IgD-negative memory B cell (primary cell): ENCODE results near the gene ICAM3. TPM values are rescaled to one million over a fixed set of nuclear protein-coding genes. Genes with fewer than 3 reads are reported as not detected.
"Not testable (repeated sequence)": the region's sequence is repeated elsewhere in the genome, so short reads cannot be mapped to it uniquely, and the experiment has no call there.

Experiments used
- H3K27ac Mint-ChIP-seq, 3 donors: one replicate each; pipeline ENCODE4 v1.8.0; 2020 to 2022; ENCODE audit warnings: mild to moderate bottlenecking in 3 of 3, mixed read lengths in 3 of 3, moderate library complexity in 1 of 3
- H3K27me3 Mint-ChIP-seq: one replicate; pipeline ENCODE4 v1.8.0; 2021; ENCODE audit warnings: mixed read lengths
- H3K36me3 Mint-ChIP-seq: one replicate; pipeline ENCODE4 v1.8.0; 2020; ENCODE audit warnings: mild to moderate bottlenecking, mixed read lengths
- H3K4me1 Mint-ChIP-seq, 3 donors: one replicate each; pipeline ENCODE4 v1.8.0; 2020 to 2022; ENCODE audit warnings: mixed read lengths in 3 of 3, mild to moderate bottlenecking in 1 of 3
- H3K4me3 Mint-ChIP-seq, 4 donors: one replicate each; pipeline ENCODE4 v1.8.0; 2020 to 2022; ENCODE audit warnings: mild to moderate bottlenecking in 4 of 4, mixed read lengths in 4 of 4, moderate library complexity in 3 of 4
- H3K9me3 Mint-ChIP-seq, 3 donors: one replicate each; pipeline ENCODE4 v1.8.0; 2020 to 2021; ENCODE audit warnings: mixed read lengths in 3 of 3, mild to moderate bottlenecking in 1 of 3
- polyA plus RNA-seq: library from polyadenylated mRNA; unstranded; fragments of 300-500 nt; fragmentation: Illumina TruSeq; gene quantifications from one replicate; pipeline ENCODE4 v1.2.3, GENCODE V29; 2021

Gene ICAM3, protein sequence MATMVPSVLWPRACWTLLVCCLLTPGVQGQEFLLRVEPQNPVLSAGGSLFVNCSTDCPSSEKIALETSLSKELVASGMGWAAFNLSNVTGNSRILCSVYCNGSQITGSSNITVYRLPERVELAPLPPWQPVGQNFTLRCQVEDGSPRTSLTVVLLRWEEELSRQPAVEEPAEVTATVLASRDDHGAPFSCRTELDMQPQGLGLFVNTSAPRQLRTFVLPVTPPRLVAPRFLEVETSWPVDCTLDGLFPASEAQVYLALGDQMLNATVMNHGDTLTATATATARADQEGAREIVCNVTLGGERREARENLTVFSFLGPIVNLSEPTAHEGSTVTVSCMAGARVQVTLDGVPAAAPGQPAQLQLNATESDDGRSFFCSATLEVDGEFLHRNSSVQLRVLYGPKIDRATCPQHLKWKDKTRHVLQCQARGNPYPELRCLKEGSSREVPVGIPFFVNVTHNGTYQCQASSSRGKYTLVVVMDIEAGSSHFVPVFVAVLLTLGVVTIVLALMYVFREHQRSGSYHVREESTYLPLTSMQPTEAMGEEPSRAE
- polyA plus RNA-seq: 230 TPM

DNA sequence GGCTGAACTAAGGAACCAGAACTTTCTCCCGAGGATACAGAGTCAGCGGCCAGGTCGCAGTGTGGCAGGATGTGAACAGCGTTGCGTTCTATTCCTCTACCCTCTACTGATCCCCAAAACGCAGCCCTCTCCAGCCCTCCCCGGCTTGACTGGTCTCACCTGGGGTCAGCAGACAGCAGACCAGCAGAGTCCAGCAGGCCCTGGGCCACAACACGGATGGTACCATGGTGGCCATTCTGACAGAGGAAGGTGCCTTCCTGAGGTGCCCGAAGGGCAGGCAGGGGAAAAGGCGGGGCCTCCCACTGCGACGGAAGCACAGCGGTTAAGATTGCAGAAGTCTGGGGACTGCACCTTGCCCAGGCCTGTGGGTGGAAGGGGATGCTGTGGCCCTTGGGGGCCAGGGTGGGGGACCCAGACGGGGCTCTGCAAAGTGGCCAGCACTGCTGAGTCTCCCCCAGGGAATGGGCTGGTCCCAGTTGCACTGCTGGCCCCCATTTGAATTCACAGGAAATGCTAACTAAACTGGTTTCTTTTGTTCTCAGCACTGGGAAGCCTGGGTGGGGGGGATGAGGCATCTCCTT is at the start of gene ICAM3:
Gene ICAM3, minus strand, starts transcription at position 245 of the 581 bp plus-strand sequence. Its CDS starts 10 bp downstream, at position 235.
- Mint-ChIP-seq H3K9me3 (no peaks in the 10 kb centered on the region), H3K27ac (peak within 1 kb of the TSS; percentile 77 to 97 (median 92)), H3K4me3 (peak within 1 kb of the TSS; percentile 95 to 99 (median 96)), H3K36me3 (no peaks in the 10 kb centered on the region), H3K27me3 (no peaks in the 10 kb centered on the region), H3K4me1 (peaks cover 11 to 18% (median 18%) of the 10 kb centered on the region in 3 donors)

DNA sequence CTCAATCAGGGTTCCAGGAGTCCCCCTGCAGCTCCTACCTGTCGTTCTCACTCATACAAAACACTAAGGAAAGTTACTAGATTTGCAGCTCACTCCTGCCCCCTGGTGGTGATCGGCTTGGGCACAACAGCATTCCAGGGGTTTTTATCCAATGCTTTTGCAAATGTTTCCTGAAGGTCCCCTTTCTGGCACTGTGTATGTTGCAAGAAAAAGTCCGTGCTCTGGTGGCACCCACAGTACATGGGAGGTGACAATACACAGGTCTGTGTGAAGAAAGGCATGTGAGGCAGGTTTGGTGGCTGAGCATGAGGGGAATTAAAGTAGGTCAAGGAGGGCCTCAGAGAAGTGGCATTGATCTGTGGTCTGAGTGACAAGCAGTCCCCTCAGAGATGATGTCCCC is 49.5 kb upstream of the ICAM3 start:
- Mint-ChIP-seq H3K4me3 (peak overlapping the region in 1 of 4 donors; percentile 21), H3K36me3 (peaks cover 3% of the 10 kb centered on the region), H3K9me3 (no peaks in the 10 kb centered on the region), H3K27ac (peak overlapping the region; percentile 32 to 83 (median 68)), H3K27me3 (no peaks in the 10 kb centered on the region), H3K4me1 (peaks cover 0 to 5% (median 4%) of the 10 kb centered on the region in 3 donors)

DNA sequence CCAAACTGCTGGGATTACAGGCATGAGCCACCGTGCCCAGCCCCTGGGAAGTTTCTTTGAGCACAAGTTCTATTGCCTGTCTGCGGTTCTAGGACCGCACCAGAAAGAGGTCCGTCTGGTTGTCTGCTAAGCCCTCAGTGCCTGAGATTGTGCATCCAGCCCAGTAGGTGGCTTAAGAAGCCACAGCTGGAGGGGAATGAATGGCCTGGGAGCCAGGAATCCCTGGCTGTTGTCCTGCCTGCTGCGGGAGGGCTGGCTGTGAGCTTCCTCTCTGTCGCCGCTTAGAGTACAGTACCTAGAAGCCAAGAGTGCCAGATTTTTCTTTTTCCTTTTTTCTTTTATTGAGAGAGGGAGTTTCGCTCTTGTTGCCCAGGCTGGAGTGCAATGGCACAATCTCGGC is 45.2 kb upstream of the ICAM3 start:
- Mint-ChIP-seq H3K4me3 (no peak overlapping the region), H3K36me3 (peaks cover 2% of the 10 kb centered on the region), H3K9me3 (no peaks in the 10 kb centered on the region), H3K4me1 (peaks cover 11 to 15% (median 15%) of the 10 kb centered on the region in 3 donors), H3K27me3 (no peaks in the 10 kb centered on the region), H3K27ac (peak overlapping the region in 2 of 3 donors; percentile 68 to 74)

DNA sequence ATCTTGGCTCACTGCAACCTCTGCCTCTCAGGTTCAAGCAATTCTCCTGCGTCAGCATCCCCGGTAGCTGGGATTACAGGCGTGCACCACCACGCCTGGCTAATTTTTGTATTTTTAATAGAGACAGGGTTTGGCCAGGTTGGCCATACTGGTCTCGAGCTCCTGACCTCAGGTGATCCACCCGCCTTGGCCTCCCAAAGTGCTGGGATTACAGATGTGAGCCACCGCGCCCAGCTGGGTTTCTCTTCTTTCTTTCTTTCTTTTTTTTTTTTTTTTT is 43.7 kb upstream of the ICAM3 start:
- not testable (repeated sequence) for H3K27ac Mint-ChIP-seq

DNA sequence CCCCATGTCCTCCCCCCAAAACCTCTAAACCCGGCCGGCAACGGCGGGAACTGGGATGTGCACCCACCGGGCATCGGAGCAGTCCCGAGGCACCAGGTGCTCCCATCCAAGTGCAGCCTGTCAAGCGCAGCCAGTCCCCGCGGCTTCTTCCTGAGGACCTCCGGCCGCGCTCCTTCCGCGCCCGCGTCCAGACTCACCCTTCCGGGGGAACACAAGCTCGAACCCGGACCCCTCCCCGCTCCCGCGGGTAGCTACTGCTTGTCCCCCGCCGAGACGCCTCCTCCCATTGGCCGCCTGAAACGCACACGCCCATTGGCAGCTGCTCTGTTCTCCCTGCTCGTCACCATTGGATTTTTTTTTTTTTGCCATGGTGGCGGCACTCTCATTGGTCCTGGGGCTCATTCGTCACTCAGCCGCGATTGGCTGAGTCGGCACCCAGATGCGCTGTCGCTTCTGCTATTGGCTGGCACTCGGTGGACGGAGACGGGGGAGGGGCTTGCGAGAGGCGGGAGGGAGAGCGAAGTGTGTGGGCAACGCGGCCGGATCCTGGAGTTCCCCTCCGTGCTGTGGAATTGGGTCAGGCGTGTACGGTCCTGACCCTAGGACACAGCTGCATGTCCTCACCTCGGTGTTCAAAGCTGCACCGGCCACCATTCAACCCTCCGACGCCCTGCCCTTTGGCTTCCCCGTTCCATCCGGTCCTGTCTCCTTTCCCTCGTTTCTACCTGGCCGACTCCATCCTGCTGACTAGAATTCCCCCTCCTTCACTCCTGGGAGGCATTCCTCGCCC is 41.1 kb upstream of the ICAM3 start, which contains the start of gene TYK2:
Gene TYK2, minus strand, starts transcription at position 260 of the 790 bp plus-strand sequence. CDS start 2,166 bp downstream, outside the sequence.
- no peaks in the 10 kb centered on the region for H3K27me3 Mint-ChIP-seq

More for the DNA sequence above, 43.7 kb upstream of the ICAM3 start:
- not testable (repeated sequence) for H3K9me3 Mint-ChIP-seq, H3K4me3 Mint-ChIP-seq, H3K36me3 Mint-ChIP-seq, H3K27me3 Mint-ChIP-seq
- peaks cover 12 to 14% (median 13%) of the 10 kb centered on the region in 3 donors for H3K4me1 Mint-ChIP-seq

DNA sequence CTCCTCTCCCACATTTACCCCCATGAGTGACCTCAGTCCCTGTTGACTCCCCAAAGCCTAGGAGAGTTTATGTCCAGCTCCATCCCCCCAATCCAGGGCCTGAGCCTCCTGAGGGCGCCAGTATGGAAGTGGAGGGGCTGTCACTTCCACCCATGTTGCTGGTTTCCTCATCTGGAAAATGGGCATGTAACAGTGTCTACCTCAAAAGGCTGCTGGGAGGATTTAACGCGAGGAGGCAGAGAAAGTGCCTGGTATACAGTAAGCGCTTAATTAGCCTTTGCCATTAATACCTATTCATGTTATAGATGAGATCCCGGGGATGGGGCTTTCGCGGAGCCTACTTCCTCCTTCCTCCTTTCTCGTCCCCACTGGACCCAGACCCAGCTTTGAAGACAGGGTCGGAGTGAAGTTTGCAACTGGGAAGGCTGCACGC is 40.5 kb upstream of the ICAM3 start:
- Mint-ChIP-seq H3K4me3 (peak overlapping the region; percentile 90 to 99 (median 98)), H3K9me3 (no peaks in the 10 kb centered on the region), H3K36me3 (peaks cover 3% of the 10 kb centered on the region), H3K27ac (peak overlapping the region; percentile 81 to 98 (median 97)), H3K27me3 (no peaks in the 10 kb centered on the region), H3K4me1 (peaks cover 14 to 16% (median 15%) of the 10 kb centered on the region in 3 donors)

More for the DNA sequence above, 41.1 kb upstream of the ICAM3 start, which contains the start of gene TYK2:
- Mint-ChIP-seq H3K36me3 (peaks cover 2% of the 10 kb centered on the region), H3K9me3 (no peaks in the 10 kb centered on the region), H3K4me1 (peaks cover 12 to 14% (median 13%) of the 10 kb centered on the region in 3 donors), H3K27ac (peak within 1 kb of the TSS; percentile 81 to 98 (median 97)), H3K4me3 (peak within 1 kb of the TSS; percentile 90 to 99 (median 98))

DNA sequence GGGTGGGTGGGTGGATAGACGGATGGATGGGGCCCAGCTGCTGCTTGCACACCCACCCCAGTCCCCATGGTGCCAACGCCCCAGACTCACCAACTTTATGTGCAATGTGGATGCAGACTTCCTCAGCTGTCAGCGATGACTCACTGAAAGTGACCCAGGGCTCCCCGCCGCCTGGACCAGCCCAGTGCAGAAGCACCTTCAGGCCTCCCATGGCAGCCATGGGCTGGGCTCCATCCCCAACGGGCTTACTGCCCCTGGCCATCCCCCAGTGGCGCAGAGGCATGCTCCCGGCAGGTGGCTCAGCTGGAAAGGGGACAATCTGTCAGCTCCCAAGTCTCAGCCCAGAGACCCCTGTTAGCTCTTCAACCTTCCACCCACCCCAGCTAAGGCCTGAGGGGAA is 38.7 kb upstream of the ICAM3 start:
- H3K27me3 Mint-ChIP-seq: no peaks in the 10 kb centered on the region
- H3K9me3 Mint-ChIP-seq: no peaks in the 10 kb centered on the region
- peak overlapping the region in 1 of 4 donors; percentile 57 for H3K4me3 Mint-ChIP-seq
- peaks cover 19 to 23% (median 20%) of the 10 kb centered on the region in 3 donors for H3K4me1 Mint-ChIP-seq
- peak overlapping the region in 1 of 3 donors; percentile 57 for H3K27ac Mint-ChIP-seq
- peaks cover 3% of the 10 kb centered on the region for H3K36me3 Mint-ChIP-seq

DNA sequence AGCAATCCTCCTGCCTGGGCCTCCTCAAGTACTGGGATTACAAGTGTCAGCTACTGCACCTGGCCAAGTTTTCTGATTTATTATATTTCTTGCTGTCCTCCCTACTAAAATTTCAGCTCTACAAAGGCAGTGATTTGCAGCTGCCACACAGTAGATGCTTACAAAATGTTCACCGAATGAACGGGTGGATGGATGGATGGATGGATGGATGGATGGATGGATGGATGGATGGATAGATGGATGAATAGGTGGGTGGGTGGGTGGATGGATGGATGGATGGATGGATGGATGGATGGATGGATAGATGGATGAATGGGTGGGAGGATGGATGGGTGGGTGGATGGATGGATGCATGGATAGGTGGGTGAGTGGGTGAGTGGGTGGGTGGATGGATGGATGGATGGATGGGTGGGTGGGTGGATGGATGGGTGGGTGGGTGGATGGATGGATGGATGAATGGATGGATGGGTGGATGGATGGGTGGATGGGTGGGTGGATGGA is 37.8 kb upstream of the ICAM3 start:
- H3K27me3 Mint-ChIP-seq, H3K27ac Mint-ChIP-seq, H3K36me3 Mint-ChIP-seq, H3K4me3 Mint-ChIP-seq, H3K9me3 Mint-ChIP-seq: not testable (repeated sequence)
- peaks cover 19 to 23% (median 20%) of the 10 kb centered on the region in 3 donors for H3K4me1 Mint-ChIP-seq

DNA sequence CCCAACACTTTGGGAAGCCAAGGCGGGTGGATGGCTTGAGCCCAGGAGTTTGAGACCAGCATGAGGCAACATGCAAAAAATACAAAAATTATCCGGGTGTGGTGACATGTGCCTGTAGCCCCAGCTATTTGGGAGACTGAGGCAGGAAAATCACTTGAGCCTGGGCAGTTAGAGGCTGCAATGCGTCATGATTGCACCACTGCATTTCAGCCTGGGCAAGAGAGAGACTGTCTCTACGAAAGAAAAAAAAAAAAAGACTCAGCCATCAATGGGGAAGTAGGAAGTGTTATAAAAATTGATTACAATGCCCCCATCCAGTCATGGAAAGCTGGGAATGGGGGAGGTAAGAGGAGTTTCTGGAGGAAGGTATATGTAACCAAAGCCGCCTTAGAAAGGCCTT is 35.5 kb upstream of the ICAM3 start:
- H3K36me3 Mint-ChIP-seq: peaks cover 1% of the 10 kb centered on the region

DNA sequence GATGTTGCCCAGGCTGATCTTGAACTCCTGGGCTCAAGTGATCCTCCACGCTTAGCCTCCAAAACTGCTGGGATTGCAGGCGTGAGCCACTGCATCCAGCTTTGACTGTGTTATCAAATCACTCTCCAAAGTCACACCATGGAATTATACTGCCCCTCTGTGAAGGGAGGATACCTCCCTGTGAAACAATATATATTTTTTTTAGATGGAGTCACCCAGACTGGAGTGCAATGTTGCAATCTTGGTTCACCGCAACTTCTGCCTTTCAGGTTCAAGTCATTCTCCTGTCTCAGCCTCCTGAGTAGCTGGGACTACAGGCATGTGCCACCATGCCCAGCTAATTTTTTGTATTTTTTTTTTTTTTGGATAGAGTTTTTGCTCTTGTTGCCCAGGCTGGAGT is 33.3 kb upstream of the ICAM3 start:
- no peak overlapping the region for H3K4me3 Mint-ChIP-seq
- H3K27me3 Mint-ChIP-seq: no peaks in the 10 kb centered on the region
- peaks cover 7 to 9% (median 7%) of the 10 kb centered on the region in 3 donors for H3K4me1 Mint-ChIP-seq
- H3K36me3 Mint-ChIP-seq: peaks cover 1% of the 10 kb centered on the region
- H3K27ac Mint-ChIP-seq: no peak overlapping the region
- H3K9me3 Mint-ChIP-seq: no peaks in the 10 kb centered on the region

More for the DNA sequence above, 35.5 kb upstream of the ICAM3 start:
- Mint-ChIP-seq H3K27ac (no peak overlapping the region), H3K4me1 (peaks cover 11 to 15% (median 12%) of the 10 kb centered on the region in 3 donors), H3K27me3 (no peaks in the 10 kb centered on the region), H3K9me3 (no peaks in the 10 kb centered on the region), H3K4me3 (peak overlapping the region in 2 of 4 donors; percentile 23 to 67)

DNA sequence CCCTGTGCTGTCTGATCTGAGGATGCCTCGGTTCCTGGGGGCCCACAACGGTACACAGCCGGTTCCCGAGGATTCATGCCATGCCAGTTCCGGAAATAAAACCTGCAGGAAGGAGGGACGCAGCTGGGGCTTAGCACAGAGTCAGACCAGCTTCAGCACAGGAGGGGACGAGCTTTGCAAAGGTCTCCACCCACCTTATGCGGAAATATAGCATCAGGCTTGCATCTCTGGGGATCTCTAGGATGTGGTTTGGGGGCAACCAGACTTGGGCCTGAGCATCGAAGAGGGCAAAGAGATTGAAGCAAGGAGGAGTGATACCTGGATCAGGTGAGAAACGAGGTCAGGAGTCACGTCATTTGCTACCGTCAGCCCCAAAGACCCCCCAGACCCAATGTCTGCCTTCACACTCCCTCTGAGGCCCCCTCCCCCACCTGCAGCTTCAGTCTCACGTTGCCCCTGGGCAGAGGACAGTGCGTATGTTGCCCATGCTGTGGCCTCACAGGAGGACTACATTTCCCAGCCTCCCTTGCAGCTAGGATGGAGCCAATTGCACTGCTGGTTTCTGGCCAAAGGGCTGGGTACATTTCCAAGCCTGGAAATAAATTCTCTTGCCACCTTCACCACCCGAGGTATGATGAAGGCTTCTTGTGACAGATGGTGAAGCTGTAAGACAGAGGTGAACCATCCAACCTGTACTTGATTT is 28.8 kb upstream of the ICAM3 start:
- peaks cover 1% of the 10 kb centered on the region for H3K36me3 Mint-ChIP-seq

DNA sequence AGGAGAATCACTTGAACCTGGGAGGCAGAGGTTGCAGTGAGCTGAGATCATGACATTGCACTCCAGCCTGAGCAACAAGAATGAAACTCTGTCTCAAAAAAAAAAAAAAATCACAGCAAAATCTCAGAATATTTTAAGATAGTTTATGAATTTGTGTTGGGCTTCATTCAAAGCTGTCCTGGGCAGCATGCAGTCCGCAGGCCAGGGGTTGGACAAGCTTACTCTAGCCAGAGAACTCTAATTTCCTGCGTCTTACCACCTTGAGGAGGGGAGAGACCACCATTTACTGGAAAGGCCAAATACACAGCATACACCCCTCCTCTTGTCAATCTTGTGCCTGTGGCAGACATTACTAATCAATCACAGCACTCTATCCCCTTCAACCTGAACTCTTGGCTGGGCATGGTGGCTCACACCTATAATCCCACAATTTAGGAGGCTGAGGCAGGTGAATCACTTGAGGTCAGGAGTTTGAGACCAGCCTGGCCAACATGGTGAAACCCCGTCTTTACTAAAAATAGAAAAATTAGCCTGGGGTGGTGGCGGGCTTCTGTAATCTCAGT is 27.6 kb upstream of the ICAM3 start:
- not testable (repeated sequence) for H3K27ac Mint-ChIP-seq, H3K36me3 Mint-ChIP-seq, H3K4me3 Mint-ChIP-seq, H3K9me3 Mint-ChIP-seq, H3K4me1 Mint-ChIP-seq, H3K27me3 Mint-ChIP-seq

More for the DNA sequence above, 28.8 kb upstream of the ICAM3 start:
- no peaks in the 10 kb centered on the region for H3K9me3 Mint-ChIP-seq
- H3K4me1 Mint-ChIP-seq: no peaks in the 10 kb centered on the region
- no peaks in the 10 kb centered on the region for H3K27me3 Mint-ChIP-seq
- H3K27ac Mint-ChIP-seq: no peak overlapping the region
- no peak overlapping the region for H3K4me3 Mint-ChIP-seq

DNA sequence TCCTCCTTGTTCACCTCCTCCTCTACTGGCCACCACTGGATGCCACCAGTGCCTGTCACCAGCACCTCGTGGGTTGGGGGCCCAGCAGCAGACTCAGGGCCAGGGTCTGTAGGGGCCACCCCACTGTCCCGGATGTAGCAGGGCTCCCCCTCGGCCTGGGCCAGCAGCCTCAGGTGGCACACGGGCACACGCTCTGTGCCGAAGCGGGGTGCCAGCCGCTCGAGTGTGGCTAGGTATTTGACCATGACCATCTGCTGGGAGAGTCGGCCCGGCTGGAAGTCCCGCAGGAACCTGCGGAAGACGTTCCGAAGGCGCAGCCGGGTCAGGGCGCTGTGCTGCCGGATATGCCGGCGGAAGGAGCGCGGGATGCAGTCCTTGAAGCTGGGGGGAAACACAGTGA is 26.1 kb upstream of the ICAM3 start:
- no peaks in the 10 kb centered on the region for H3K9me3 Mint-ChIP-seq
- H3K27me3 Mint-ChIP-seq: no peaks in the 10 kb centered on the region
- no peak overlapping the region for H3K27ac Mint-ChIP-seq
- no peaks in the 10 kb centered on the region for H3K4me1 Mint-ChIP-seq
- no peak overlapping the region for H3K4me3 Mint-ChIP-seq
- peaks cover 3% of the 10 kb centered on the region for H3K36me3 Mint-ChIP-seq

DNA sequence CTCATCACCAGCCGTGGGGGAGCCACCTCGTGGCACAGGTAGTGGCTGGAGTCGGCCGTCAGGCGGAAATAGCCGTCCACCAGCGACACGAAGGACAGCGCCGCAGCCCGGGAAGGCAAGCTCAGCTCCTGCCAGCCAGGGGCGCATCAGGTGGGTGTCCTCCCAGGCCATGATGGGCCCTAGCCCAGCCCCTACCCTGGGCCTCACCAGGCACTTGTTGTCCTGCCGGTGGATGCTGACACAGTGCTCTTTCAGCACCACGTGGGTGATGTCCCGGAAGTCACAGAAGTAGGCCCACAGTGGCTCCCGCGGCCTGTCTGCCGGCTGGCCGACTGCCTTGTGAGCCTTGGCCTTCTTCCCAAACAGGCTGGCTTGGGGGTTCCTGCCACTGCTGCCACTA is 25.2 kb upstream of the ICAM3 start:
- no peaks in the 10 kb centered on the region for H3K27me3 Mint-ChIP-seq
- H3K9me3 Mint-ChIP-seq: no peaks in the 10 kb centered on the region
- no peak overlapping the region for H3K4me3 Mint-ChIP-seq
- no peak overlapping the region for H3K27ac Mint-ChIP-seq
- no peaks in the 10 kb centered on the region for H3K4me1 Mint-ChIP-seq
- peaks cover 3% of the 10 kb centered on the region for H3K36me3 Mint-ChIP-seq
